Erythroblast (primary cell): ENCODE data around the gene GCNA.

ENCODE experiments used
- GATA1 ChIP-seq: IDR thresholded peaks from 2 replicates; pipeline ENCODE4 v1.6.1; 2011; ENCODE audit warnings: low read depth, mild to moderate bottlenecking, control low read depth, low read length, moderate library complexity
- POLR2A ChIP-seq: IDR thresholded peaks from 2 replicates; pipeline ENCODE4 v1.6.1; 2011; ENCODE audit warnings: mild to moderate bottlenecking, low read length

- TF ChIP-seq POLR2A (no peak), GATA1 (no peak)
Measured at GRCh38 chrX:71578253-71579135, at the start of gene GCNA.
